Hypothalamus (tissue), 51 donors: ENCODE measurements around the gene MGAT4A.
A peak's percentile ranks its signal among the peaks of the same experiment; 100 is the strongest.

ENCODE experiments used
- DNase-seq, 51 donors: peaks; one replicate each; lab custom pipeline; 2025; lab: John Stamatoyannopoulos, UW

The MGAT4A gene

DNA sequence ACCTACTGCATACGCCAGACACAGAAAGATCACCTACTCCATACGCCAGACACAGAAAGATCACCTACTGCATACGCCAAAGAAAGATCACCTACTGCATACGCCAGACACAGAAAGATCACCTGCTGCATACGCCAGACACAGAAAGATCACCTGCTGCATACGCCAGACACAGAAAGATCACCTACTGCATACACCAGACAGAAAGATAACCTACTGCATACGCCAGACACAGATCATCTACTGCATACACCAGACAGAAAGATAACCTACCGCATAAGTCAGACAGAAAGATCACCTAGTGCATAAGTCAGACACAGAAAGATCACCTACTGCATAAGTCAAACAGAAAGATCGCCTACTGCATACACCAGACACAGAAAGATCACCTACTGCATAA, 148.4 kb downstream of the MGAT4A start:
- no peak for DNase-seq

DNA sequence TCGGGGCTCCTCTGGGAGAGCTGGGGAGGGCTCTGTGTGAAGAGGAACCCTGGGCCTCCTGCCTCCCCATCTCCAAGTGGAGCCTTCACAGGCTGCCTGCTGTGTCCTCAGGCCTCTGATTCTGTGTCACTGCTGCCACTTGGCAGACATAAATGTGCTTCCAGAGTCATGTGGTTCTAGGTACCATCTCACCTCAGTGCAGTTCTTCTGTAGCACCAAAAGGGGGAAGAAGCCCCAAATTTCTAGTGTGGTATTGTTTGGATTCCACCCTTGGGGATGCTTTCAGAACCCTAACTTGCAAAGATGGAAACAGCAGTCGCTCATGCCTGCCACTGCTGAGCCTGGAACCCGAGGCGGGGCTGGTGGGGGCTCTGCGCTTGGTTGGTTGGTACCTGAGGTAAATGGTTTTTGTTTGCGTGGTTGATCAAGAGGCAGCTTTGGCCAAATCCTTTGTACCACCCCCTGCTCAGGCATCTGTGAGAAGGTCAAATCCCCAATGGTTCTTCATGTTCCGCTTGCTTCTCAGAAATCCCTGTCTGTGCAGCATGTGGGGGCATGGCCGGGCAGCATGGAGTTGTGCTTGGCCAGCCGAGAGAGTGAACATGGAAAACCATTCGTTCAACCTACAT, 150.2 kb downstream of the MGAT4A start:
- DNase-seq = no peak

GRCh38 chr2:98579926-98580325, 151.0 kb downstream of the MGAT4A start:
- no peak for DNase-seq

GRCh38 chr2:98578231-98578630, 152.7 kb downstream of the MGAT4A start:
- DNase-seq = no peak

DNA sequence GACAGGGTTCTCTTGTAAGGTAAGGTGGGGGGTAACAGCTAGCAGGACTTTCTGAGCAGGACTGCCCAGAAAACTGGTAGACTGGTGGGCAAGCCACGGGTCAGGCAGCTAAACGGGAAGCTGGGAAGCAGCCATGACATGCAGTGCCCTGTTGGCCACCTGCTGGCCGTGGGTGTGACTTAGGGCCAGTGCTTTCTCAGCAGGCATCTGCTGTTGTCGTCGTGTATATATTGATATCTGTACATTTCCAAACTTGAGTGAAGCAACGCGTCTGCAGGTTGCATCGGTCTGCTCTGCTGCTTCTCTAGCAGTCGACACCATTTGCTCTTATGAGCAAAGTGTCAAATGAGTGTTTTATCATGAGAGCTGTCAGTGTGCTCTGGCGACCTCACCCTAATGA, 153.6 kb downstream of the MGAT4A start:
- DNase-seq = no peak

- DNase-seq = no peak
These were observed 154.1 kb downstream of the MGAT4A start for GRCh38 chr2:98576666-98577312.

- DNase-seq = no peak
These were observed 157.5 kb downstream of the MGAT4A start for GRCh38 chr2:98573426-98573825.

- peak in 2 of 51 donors; percentile 29 to 45 for DNase-seq
These were observed 158.3 kb downstream of the MGAT4A start for GRCh38 chr2:98572676-98573075.

GRCh38 chr2:98572211-98572610, 158.7 kb downstream of the MGAT4A start:
- no peak for DNase-seq

- no peak for DNase-seq
These were observed 159.1 kb downstream of the MGAT4A start for GRCh38 chr2:98571796-98572195.

DNA sequence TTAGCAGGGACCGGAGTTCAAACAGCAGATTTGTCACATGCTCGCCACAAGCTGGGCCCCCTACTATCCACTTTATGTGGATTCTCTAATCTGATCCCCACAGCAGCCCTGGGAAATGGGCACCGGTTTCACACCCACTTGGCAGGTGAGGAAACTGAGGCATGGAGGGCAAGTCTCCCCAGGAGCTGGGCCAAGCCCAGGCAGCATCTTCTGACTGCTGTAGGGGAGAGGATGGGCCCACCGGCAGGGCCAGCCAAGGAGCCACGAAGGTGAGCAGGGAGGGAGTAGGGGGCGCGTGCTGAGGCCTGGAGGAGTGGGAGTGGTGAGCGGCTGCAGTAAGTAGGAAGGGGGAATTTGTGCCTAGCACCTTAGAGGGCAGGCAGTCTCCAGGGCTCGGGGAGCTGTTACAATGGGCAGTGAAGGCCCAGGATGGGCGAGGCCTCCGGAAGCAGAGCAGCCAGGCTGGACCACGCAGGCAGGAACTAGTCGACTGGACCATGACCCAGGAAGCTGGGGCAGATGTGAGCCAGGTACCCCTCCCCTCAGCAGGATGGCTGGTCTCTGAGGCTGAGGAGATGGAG, 159.7 kb downstream of the MGAT4A start:
- DNase-seq = no peak

GRCh38 chr2:98570356-98570755, 160.6 kb downstream of the MGAT4A start:
- DNase-seq = no peak

DNA sequence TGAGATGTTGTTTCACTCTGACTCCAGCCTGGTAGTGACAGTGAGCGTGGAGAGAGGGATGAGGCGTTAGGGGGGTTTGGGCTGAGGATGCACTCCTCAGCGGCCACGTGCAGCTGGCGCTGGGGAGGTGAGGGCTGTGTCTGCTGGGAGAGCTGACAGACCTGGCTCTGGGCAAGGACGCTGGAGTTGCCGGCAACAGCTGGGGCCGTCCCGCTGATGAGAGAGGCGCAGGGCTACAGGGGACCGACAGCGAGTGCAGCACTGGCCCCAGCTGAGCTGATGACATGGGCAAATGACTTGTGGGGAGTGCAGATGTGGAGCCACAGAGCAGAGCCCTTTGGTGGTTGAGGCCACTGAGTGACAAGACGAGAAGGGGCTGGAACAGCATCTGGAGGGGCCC, 161.0 kb downstream of the MGAT4A start:
- no peak for DNase-seq

- peak in 10 of 51 donors; percentile 4 to 45 (median 14) for DNase-seq
These were observed 161.6 kb downstream of the MGAT4A start for GRCh38 chr2:98569197-98569793.
